NT2/D1 (cell line): ENCODE results near the gene ESRP2.

ENCODE experiments used
- DNase-seq: peaks from one replicate; pipeline ENCODE4 v3.0.0-alpha.2; 2011; ENCODE audit warnings: low read depth, low spot score
- H3K27me3 ChIP-seq: 2 replicates; pipeline ENCODE4 v1.6.0; 2011; ENCODE audit warnings: mild to moderate bottlenecking; ENCODE audit not compliant: insufficient read length, insufficient read depth
- H3K36me3 ChIP-seq: 2 replicates; pipeline ENCODE4 v1.6.1; 2011; ENCODE audit warnings: mild to moderate bottlenecking, low read length, mixed read lengths; ENCODE audit not compliant: insufficient read depth, insufficient read length
- H3K4me1 ChIP-seq: 2 replicates; pipeline ENCODE4 v1.5.1; 2011; ENCODE audit not compliant: insufficient read depth, insufficient read length
- H3K4me3 ChIP-seq: 2 replicates; pipeline ENCODE4 v1.5.1; 2011; ENCODE audit warnings: low read depth; ENCODE audit not compliant: insufficient read length
- H3K9ac ChIP-seq: 2 replicates; pipeline ENCODE4 v1.6.0; 2011; ENCODE audit warnings: low read depth; ENCODE audit not compliant: insufficient read length
- H3K9me3 ChIP-seq: 2 replicates; pipeline ENCODE4 v1.5.1; 2011; ENCODE audit warnings: mild to moderate bottlenecking, low read length; ENCODE audit not compliant: insufficient read depth
- SUZ12 ChIP-seq: IDR thresholded peaks from 2 replicates; pipeline ENCODE4 v1.6.1; 2011; ENCODE audit not compliant: insufficient read length, insufficient read depth; ENCODE audit errors: extremely low read depth
- YY1 ChIP-seq: IDR thresholded peaks from 2 replicates; pipeline ENCODE4 v1.6.1; 2011; ENCODE audit not compliant: insufficient read length, insufficient read depth
- ZNF274 ChIP-seq: IDR thresholded peaks from 2 replicates; pipeline ENCODE4 v1.6.1; 2011; ENCODE audit warnings: mild to moderate bottlenecking, low read depth, low read length

ESRP2 gene

DNA sequence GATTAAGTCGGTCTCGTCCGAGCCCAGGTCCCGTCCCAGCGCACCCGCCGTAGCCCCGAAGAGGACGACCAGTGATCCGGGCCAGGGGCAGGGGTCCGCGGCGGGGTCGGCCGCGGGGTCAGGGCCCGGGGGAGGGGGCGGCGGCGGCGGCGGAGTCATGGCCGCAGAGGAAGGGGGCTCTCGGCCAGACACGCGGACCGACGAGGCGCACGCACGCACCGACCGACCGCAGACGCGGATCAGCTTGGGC is at the start of gene ESRP2:
Gene ESRP2, minus strand, starts transcription at position 241 of the 250 bp plus-strand sequence. Its CDS starts 82 bp downstream, at position 159.
- H3K4me3 ChIP-seq: peak within 1 kb of the TSS; percentile 89
- H3K9me3 ChIP-seq: no peaks in the 10 kb centered on the region
- peaks cover 29% of the 10 kb centered on the region for H3K27me3 ChIP-seq
- peaks cover 20% of the 10 kb centered on the region for H3K36me3 ChIP-seq
- TF ChIP-seq YY1 (no peak), ZNF274 (no peak), SUZ12 (no peak)
- DNase-seq: no peak
- H3K4me1 ChIP-seq: peaks cover 11% of the 10 kb centered on the region
- H3K9ac ChIP-seq: peak within 1 kb of the TSS; percentile 87

- no peak for DNase-seq
- Histone ChIP-seq H3K4me3 (no peak overlapping the region), H3K9me3 (no peaks in the 10 kb centered on the region), H3K4me1 (no peaks in the 10 kb centered on the region), H3K27me3 (no peaks in the 10 kb centered on the region), H3K36me3 (peaks cover 83% of the 10 kb centered on the region), H3K9ac (no peak overlapping the region)
- TF ChIP-seq ZNF274 (no peak), SUZ12 (no peak), YY1 (no peak)
Observed at GRCh38 chr16:68285683-68286082, 49.8 kb upstream of the ESRP2 start.

GRCh38 chr16:68284847-68285246 is 48.9 kb upstream of the ESRP2 start:
- H3K27me3 ChIP-seq: no peaks in the 10 kb centered on the region
- no peaks in the 10 kb centered on the region for H3K4me1 ChIP-seq
- TF ChIP-seq ZNF274 (no peak), SUZ12 (no peak), YY1 (no peak)
- no peaks in the 10 kb centered on the region for H3K9me3 ChIP-seq
- no peak for DNase-seq
- no peak overlapping the region for H3K4me3 ChIP-seq
- peaks cover 81% of the 10 kb centered on the region for H3K36me3 ChIP-seq
- H3K9ac ChIP-seq: no peak overlapping the region

GRCh38 chr16:68283801-68284598 is 48.1 kb upstream of the ESRP2 start:
- peaks cover 86% of the 10 kb centered on the region for H3K36me3 ChIP-seq
- no peaks in the 10 kb centered on the region for H3K27me3 ChIP-seq
- TF ChIP-seq YY1: no peak
- no peak for TF ChIP-seq SUZ12
- no peak for TF ChIP-seq ZNF274
- H3K9ac ChIP-seq: no peak overlapping the region
- no peak for DNase-seq
- no peaks in the 10 kb centered on the region for H3K4me1 ChIP-seq
- 0 out of 2 replicates have a peak, but pooled peaks cover 3% of the 10 kb centered on the region for H3K9me3 ChIP-seq
- H3K4me3 ChIP-seq: no peak overlapping the region

GRCh38 chr16:68283346-68283745 is 47.4 kb upstream of the ESRP2 start:
- no peak overlapping the region for H3K4me3 ChIP-seq
- TF ChIP-seq ZNF274 (no peak), YY1 (no peak), SUZ12 (no peak)
- peaks cover 85% of the 10 kb centered on the region for H3K36me3 ChIP-seq
- H3K9ac ChIP-seq: no peak overlapping the region
- DNase-seq: no peak
- H3K27me3 ChIP-seq: no peaks in the 10 kb centered on the region
- 0 out of 2 replicates have a peak, but pooled peaks cover 4% of the 10 kb centered on the region for H3K9me3 ChIP-seq
- no peaks in the 10 kb centered on the region for H3K4me1 ChIP-seq

DNA sequence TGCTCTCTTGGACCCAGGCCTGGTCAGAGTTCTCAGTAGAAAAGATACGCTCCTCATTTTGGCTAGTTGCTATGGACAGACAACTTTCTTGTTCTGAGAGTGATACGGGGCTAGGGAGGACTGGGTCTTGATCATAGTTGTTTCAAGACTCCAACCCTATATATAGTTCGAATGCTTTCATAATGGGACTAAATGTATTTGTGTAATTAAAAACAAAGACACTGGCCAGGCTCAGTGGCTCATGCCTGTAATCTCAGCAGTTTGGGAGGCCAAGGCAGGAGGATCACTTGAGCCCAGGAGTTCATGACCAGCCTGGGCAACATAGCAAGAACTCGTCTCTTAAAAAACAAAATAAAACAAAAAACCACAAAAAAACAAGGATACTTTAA is 46.1 kb upstream of the ESRP2 start:
- H3K4me3 ChIP-seq: no peak overlapping the region
- H3K4me1 ChIP-seq: no peaks in the 10 kb centered on the region
- TF ChIP-seq YY1: no peak
- TF ChIP-seq SUZ12: no peak
- no peak for TF ChIP-seq ZNF274

GRCh38 chr16:68281368-68282063 is 45.6 kb upstream of the ESRP2 start:
- no peak for DNase-seq
- no peak overlapping the region for H3K4me3 ChIP-seq
- peaks cover 74% of the 10 kb centered on the region for H3K36me3 ChIP-seq
- H3K4me1 ChIP-seq: no peaks in the 10 kb centered on the region
- H3K9ac ChIP-seq: no peak overlapping the region
- H3K9me3 ChIP-seq: 0 out of 2 replicates have a peak, but pooled peaks cover 4% of the 10 kb centered on the region
- H3K27me3 ChIP-seq: no peaks in the 10 kb centered on the region
- TF ChIP-seq ZNF274 (no peak), SUZ12 (no peak), YY1 (no peak)

More for the DNA sequence above, 46.1 kb upstream of the ESRP2 start:
- DNase-seq: no peak
- no peaks in the 10 kb centered on the region for H3K27me3 ChIP-seq
- 0 out of 2 replicates have a peak, but pooled peaks cover 4% of the 10 kb centered on the region for H3K9me3 ChIP-seq
- no peak overlapping the region for H3K9ac ChIP-seq
- H3K36me3 ChIP-seq: peaks cover 76% of the 10 kb centered on the region
